Smooth muscle cell (in vitro differentiated cells): ENCODE data around the gene SELENOV. TPM values are rescaled to one million over a fixed set of nuclear protein-coding genes. Genes with fewer than 3 reads are reported as not detected.

Experiments used
- DNase-seq: peaks from one replicate; lab custom pipeline; 2025; ENCODE audit not compliant: unreplicated experiment; lab: John Stamatoyannopoulos, UW
- H2AFZ ChIP-seq: fragments of 200-600 bp; sonication (generic); 2 replicates; pipeline ENCODE4 v1.6.0; 2016; ENCODE audit warnings: antibody characterized with exemption, low read depth, mild to moderate bottlenecking
- H3F3A ChIP-seq: fragments of 200-600 bp; sonication (generic); 2 replicates; pipeline ENCODE4 v1.6.0; 2017; ENCODE audit warnings: antibody characterized with exemption, low read depth
- H3K27ac ChIP-seq: fragments of 200-600 bp; sonication (generic); 2 replicates; pipeline ENCODE4 v1.5.1; 2016; ENCODE audit warnings: low read depth, mild to moderate bottlenecking
- H3K27me3 ChIP-seq: fragments of 200-600 bp; sonication (generic); 2 replicates; pipeline ENCODE4 v1.6.1; 2016; ENCODE audit warnings: low read depth, mild to moderate bottlenecking
- H3K36me3 ChIP-seq: fragments of 200-600 bp; sonication (generic); 2 replicates; pipeline ENCODE4 v1.5.1; 2016; ENCODE audit warnings: low read depth
- H3K4me1 ChIP-seq: fragments of 200-600 bp; sonication (generic); 2 replicates; pipeline ENCODE4 v1.5.1; 2016; ENCODE audit warnings: low read depth
- H3K4me2 ChIP-seq: fragments of 200-600 bp; sonication (generic); 2 replicates; pipeline ENCODE4 v1.6.0; 2016; ENCODE audit warnings: mild to moderate bottlenecking
- H3K4me3 ChIP-seq: fragments of 200-600 bp; sonication (generic); 2 replicates; pipeline ENCODE4 v1.5.1; 2016; ENCODE audit warnings: mild to moderate bottlenecking
- H3K79me2 ChIP-seq: fragments of 200-600 bp; sonication (generic); 2 replicates; pipeline ENCODE4 v1.6.0; 2016; ENCODE audit warnings: low read depth, mild to moderate bottlenecking
- H3K9ac ChIP-seq: fragments of 200-600 bp; sonication (generic); 2 replicates; pipeline ENCODE4 v1.6.0; 2016; ENCODE audit warnings: low read depth
- H3K9me3 ChIP-seq: fragments of 200-600 bp; sonication (generic); replicated peaks from 2 replicates; pipeline ENCODE4 v1.5.1; 2016; ENCODE audit warnings: low read depth
- H4K20me1 ChIP-seq: fragments of 200-600 bp; sonication (generic); 2 replicates; pipeline ENCODE4 v1.6.0; 2016; ENCODE audit warnings: low read depth
- WGBS: methylation state at CpG from one replicate; pipeline ENCODE4 v1.1.7; 2016; ENCODE audit warnings: low lambda C conversion rate; 5-methylcytosine and 5-hydroxymethylcytosine counted together
- polyA plus RNA-seq: library from polyadenylated mRNA; unstranded; fragments of >200 nt; fragmentation: Nextera tagmentation; extraction: Ambion mirVana; gene quantifications from 2 replicates; pipeline ENCODE4 v1.2.1, GENCODE V29; 2016
- total RNA-seq: library from RNA; depleted of rRNA; stranded (reverse); fragments of >200 nt; gene quantifications from 2 replicates; pipeline ENCODE4 v1.2.3, GENCODE V29; 2014
- TF ChIP-seq, protein P1 (sequence below): fragments of 200-600 bp; sonication (generic); IDR thresholded peaks from 2 replicates; pipeline ENCODE4 v1.5.1; 2017; ENCODE audit warnings: borderline replicate concordance, mild to moderate bottlenecking, antibody characterized with exemption; ENCODE audit not compliant: insufficient read depth, poor library complexity, severe bottlenecking

SELENOV gene
- total and polyA plus RNA-seq, 2 experiments from 2014 or later, result not detected

DNA sequence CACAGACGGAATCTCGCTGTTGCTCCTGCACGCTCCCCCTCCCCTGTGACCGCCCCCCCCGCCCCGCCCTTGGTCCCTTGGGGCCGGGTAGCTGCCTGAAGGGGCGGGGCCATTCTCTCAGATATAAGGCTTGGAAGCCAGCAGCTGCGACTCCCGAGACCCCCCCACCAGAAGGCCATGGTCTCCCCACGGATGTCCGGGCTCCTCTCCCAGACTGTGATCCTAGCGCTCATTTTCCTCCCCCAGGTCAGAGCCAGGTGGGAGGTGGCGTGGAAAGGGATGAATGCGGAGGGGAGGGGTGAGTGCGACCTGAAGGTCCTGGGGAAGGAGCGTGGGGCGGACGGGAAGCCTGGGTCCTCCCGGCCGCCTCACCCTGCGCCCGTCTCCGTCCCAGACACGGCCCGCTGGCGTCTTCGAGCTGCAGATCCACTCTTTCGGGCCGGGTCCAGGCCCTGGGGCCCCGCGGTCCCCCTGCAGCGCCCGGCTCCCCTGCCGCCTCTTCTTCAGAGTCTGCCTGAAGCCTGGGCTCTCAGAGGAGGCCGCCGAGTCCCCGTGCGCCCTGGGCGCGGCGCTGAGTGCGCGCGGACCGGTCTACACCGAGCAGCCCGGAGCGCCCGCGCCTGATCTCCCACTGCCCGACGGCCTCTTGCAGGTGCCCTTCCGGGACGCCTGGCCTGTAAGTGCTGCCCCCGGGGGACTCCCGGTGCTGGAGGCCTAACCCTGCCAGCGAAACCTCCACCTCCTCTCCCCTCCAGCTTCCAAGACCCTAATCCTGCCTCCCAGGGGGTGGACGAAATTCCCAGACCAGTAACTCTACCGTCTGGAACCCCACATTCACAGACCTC is 15.9 kb upstream of the SELENOV start, which contains the start of gene DLL3:
DLL3 (plus strand) TSS at position 150 of the 845 bp plus-strand sequence; CDS start at position 178, 28 bp downstream.
- no peaks in the 10 kb centered on the region for H3K79me2 ChIP-seq
- no peak within 1 kb of the TSS for H3K27ac ChIP-seq
- DNase-seq, result no peak
- H3K4me3 ChIP-seq, result peak within 1 kb of the TSS; percentile 37
- peaks cover 51% of the 10 kb centered on the region for H3K27me3 ChIP-seq
- H3K4me1 ChIP-seq, result peaks cover 13% of the 10 kb centered on the region
- no peaks in the 10 kb centered on the region for H3F3A ChIP-seq
- H3K9me3 ChIP-seq, result no peaks in the 10 kb centered on the region
- WGBS, result 5% methylated on average over 42 of the region's 60 CpGs
- H3K9ac ChIP-seq, result no peak within 1 kb of the TSS
- peak within 1 kb of the TSS; percentile 84 for H3K4me2 ChIP-seq
- H2AFZ ChIP-seq, result peak within 1 kb of the TSS; percentile 2
- TF ChIP-seq, protein P1, sequence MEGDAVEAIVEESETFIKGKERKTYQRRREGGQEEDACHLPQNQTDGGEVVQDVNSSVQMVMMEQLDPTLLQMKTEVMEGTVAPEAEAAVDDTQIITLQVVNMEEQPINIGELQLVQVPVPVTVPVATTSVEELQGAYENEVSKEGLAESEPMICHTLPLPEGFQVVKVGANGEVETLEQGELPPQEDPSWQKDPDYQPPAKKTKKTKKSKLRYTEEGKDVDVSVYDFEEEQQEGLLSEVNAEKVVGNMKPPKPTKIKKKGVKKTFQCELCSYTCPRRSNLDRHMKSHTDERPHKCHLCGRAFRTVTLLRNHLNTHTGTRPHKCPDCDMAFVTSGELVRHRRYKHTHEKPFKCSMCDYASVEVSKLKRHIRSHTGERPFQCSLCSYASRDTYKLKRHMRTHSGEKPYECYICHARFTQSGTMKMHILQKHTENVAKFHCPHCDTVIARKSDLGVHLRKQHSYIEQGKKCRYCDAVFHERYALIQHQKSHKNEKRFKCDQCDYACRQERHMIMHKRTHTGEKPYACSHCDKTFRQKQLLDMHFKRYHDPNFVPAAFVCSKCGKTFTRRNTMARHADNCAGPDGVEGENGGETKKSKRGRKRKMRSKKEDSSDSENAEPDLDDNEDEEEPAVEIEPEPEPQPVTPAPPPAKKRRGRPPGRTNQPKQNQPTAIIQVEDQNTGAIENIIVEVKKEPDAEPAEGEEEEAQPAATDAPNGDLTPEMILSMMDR, result no peak
- H3K36me3 ChIP-seq, result no peaks in the 10 kb centered on the region
- no peaks in the 10 kb centered on the region for H4K20me1 ChIP-seq

DNA sequence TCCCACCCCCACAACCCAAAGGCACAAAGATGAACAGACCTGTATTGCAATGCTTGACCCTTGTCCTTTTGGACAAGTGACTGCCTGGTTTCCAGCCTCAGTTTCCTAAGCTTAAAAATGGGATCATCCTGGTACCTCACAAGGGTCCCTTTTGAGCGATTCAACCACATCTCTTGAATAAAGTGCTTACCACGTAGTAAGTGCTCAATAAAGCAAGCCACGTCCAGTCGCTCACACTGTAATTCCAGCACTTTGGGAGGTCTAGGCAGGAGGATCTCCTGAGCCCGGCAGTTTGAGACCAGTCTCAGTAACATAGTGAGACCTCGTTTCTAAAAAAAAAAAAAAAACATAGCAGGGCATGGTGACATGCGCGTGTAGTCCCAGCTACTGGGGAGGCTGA is 15.0 kb upstream of the SELENOV start:
- peaks cover 56% of the 10 kb centered on the region for H3K27me3 ChIP-seq
- H2AFZ ChIP-seq, result no peak overlapping the region
- H3K4me1 ChIP-seq, result peaks cover 13% of the 10 kb centered on the region
- WGBS, result 81% methylated on average over 8 of the region's 8 CpGs
- no peaks in the 10 kb centered on the region for H3K79me2 ChIP-seq
- no peak for DNase-seq
- H3K27ac ChIP-seq, result no peak overlapping the region
- H3K4me2 ChIP-seq, result no peak overlapping the region
- TF ChIP-seq, protein P1, result no peak
- no peak overlapping the region for H3K9ac ChIP-seq
- H3K36me3 ChIP-seq, result no peaks in the 10 kb centered on the region
- H3F3A ChIP-seq, result no peaks in the 10 kb centered on the region
- no peaks in the 10 kb centered on the region for H3K9me3 ChIP-seq
- no peaks in the 10 kb centered on the region for H4K20me1 ChIP-seq
- H3K4me3 ChIP-seq, result no peak overlapping the region

DNA sequence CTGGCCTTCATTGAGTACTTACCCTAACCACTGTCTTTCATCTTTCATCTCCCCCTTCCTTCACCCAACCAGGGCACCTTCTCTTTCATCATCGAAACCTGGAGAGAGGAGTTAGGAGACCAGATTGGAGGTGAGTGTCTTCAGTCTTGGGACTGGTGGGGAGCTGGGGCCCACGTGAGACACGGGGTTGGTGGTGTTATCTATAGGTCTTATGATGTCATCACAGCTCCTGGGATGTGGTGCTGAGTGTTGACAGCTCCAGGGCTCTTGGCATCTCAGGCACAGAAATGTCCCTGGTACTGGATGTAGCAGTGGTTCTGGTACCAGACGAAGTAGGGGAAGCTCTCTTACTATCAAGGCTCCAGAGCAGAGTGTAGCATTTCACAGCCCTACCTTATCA is 14.4 kb upstream of the SELENOV start:
- no peaks in the 10 kb centered on the region for H3K36me3 ChIP-seq
- H3K4me2 ChIP-seq, result no peak overlapping the region
- H3K79me2 ChIP-seq, result no peaks in the 10 kb centered on the region
- no peak overlapping the region for H2AFZ ChIP-seq
- TF ChIP-seq, protein P1, result no peak
- H3K9me3 ChIP-seq, result no peaks in the 10 kb centered on the region
- H3K27ac ChIP-seq, result no peak overlapping the region
- peaks cover 57% of the 10 kb centered on the region for H3K27me3 ChIP-seq
- H3K4me1 ChIP-seq, result peaks cover 13% of the 10 kb centered on the region
- no peak for DNase-seq
- no peak overlapping the region for H3K9ac ChIP-seq
- H3F3A ChIP-seq, result no peaks in the 10 kb centered on the region
- no peak overlapping the region for H3K4me3 ChIP-seq
- 61% methylated on average over 4 of the region's 4 CpGs for WGBS
- no peaks in the 10 kb centered on the region for H4K20me1 ChIP-seq
